SU-DHL-6 (cell line): ENCODE results near the gene LASP1NB.

Source experiments
- H2AFZ ChIP-seq: fragments of 200-600 bp; sonication (generic); 2 replicates; pipeline ENCODE4 v1.6.1; 2014; ENCODE audit warnings: low read depth, mild to moderate bottlenecking, moderate library complexity, mixed read lengths, antibody characterized with exemption, low read length; ENCODE audit not compliant: severe bottlenecking
- H3F3A ChIP-seq: fragments of 200-600 bp; shearing (Covaris generic); 2 replicates; pipeline ENCODE4 v1.6.0; 2016; ENCODE audit warnings: antibody characterized with exemption, mild to moderate bottlenecking; ENCODE audit not compliant: insufficient read depth
- H3K27ac ChIP-seq: fragments of 200-600 bp; sonication (generic); 2 replicates; pipeline ENCODE4 v1.5.1; 2016; ENCODE audit warnings: low read depth, mild to moderate bottlenecking, low read length, moderate library complexity, mixed read lengths
- H3K27me3 ChIP-seq: fragments of 200-600 bp; sonication (generic), shearing (Covaris generic); 2 replicates; pipeline ENCODE4 v1.6.0; 2014; ENCODE audit warnings: mild to moderate bottlenecking, low read length
- H3K36me3 ChIP-seq: fragments of 200-600 bp; sonication (generic); 2 replicates; pipeline ENCODE4 v1.6.1; 2014; ENCODE audit warnings: mild to moderate bottlenecking, low read length, mixed read lengths
- H3K4me2 ChIP-seq: fragments of 300-600, 200-600 bp; shearing (Covaris generic), sonication (generic); 2 replicates; pipeline ENCODE4 v1.6.0; 2014; ENCODE audit warnings: low read length, low read depth, mild to moderate bottlenecking; ENCODE audit not compliant: poor library complexity, severe bottlenecking
- H3K4me3 ChIP-seq: fragments of 200-600 bp; sonication (generic); 2 replicates; pipeline ENCODE4 v1.5.1; 2014; ENCODE audit warnings: antibody characterized with exemption, low read length, mild to moderate bottlenecking, mixed read lengths; ENCODE audit not compliant: insufficient read depth, poor library complexity, severe bottlenecking
- H3K79me2 ChIP-seq: fragments of 200-600 bp; sonication (generic); 2 replicates; pipeline ENCODE4 v1.6.1; 2014; ENCODE audit warnings: mild to moderate bottlenecking, low read length, moderate library complexity; ENCODE audit not compliant: insufficient read depth
- H3K9ac ChIP-seq: fragments of 200-600 bp; sonication (generic); 2 replicates; pipeline ENCODE4 v1.7.0; 2014; ENCODE audit warnings: mild to moderate bottlenecking, low read length
- H3K9me2 ChIP-seq: fragments of 200-600 bp; sonication (generic); replicated peaks from 2 replicates; pipeline ENCODE4 v1.6.1; 2014; ENCODE audit warnings: low read length; ENCODE audit not compliant: insufficient read depth
- H3K9me3 ChIP-seq: fragments of 200-600 bp; sonication (generic); 2 replicates; pipeline ENCODE4 v1.6.1; 2014; ENCODE audit warnings: low read length, mixed read lengths; ENCODE audit not compliant: insufficient read depth
- H4K20me1 ChIP-seq: fragments of 200-600 bp; sonication (generic); 2 replicates; pipeline ENCODE4 v1.6.1; 2014; ENCODE audit warnings: low read depth, mild to moderate bottlenecking, antibody characterized with exemption, low read length, moderate library complexity, mixed read lengths
- EZH2phosphoT487 ChIP-seq: fragments of 200-600 bp; sonication (generic), shearing (Covaris generic); conservative IDR thresholded peaks from 2 replicates; pipeline ENCODE4 v1.6.1; 2018; ENCODE audit warnings: mild to moderate bottlenecking, antibody characterized with exemption, low read length, moderate library complexity, mixed read lengths
- TF ChIP-seq, protein P1 (sequence below): fragments of 200-600 bp; sonication (generic); IDR thresholded peaks from one replicate; pipeline ENCODE4 v1.5.1; 2017; ENCODE audit warnings: antibody characterized with exemption, mild to moderate bottlenecking, low read length, moderate library complexity; ENCODE audit not compliant: insufficient read depth, poor library complexity, severe bottlenecking

Gene LASP1NB

DNA sequence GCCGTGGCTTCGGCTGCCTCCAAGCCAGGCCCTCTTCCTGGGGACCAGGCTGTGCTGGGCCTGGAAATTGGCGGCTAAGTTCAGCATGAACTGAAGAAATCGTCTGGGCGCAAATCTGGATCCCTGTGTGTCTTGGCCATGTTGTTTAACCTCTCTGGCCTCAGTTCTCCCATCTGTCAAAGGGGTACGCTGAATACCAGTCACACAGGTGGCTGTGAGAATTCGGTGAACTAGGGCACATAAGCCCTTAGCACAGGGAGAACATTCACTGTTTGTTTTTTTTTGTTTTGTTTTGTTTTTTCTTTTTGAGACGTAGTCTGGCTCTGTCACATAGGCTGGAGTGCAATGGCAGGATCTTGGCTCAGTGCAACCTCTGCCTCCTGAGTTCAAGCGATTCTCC lies 36.6 kb upstream of the LASP1NB start:
- no peaks in the 10 kb centered on the region for H3K9me2 ChIP-seq
- H3K9ac ChIP-seq: no peak overlapping the region
- no peak overlapping the region for H3K4me2 ChIP-seq
- H3K27ac ChIP-seq: no peak overlapping the region
- TF ChIP-seq EZH2phosphoT487: no peak
- TF ChIP-seq, protein P1, sequence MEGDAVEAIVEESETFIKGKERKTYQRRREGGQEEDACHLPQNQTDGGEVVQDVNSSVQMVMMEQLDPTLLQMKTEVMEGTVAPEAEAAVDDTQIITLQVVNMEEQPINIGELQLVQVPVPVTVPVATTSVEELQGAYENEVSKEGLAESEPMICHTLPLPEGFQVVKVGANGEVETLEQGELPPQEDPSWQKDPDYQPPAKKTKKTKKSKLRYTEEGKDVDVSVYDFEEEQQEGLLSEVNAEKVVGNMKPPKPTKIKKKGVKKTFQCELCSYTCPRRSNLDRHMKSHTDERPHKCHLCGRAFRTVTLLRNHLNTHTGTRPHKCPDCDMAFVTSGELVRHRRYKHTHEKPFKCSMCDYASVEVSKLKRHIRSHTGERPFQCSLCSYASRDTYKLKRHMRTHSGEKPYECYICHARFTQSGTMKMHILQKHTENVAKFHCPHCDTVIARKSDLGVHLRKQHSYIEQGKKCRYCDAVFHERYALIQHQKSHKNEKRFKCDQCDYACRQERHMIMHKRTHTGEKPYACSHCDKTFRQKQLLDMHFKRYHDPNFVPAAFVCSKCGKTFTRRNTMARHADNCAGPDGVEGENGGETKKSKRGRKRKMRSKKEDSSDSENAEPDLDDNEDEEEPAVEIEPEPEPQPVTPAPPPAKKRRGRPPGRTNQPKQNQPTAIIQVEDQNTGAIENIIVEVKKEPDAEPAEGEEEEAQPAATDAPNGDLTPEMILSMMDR: no peak
- H3K79me2 ChIP-seq: peaks cover 36% of the 10 kb centered on the region
- H3K4me3 ChIP-seq: no peak overlapping the region
- H2AFZ ChIP-seq: no peak overlapping the region
- no peaks in the 10 kb centered on the region for H3K9me3 ChIP-seq
- no peaks in the 10 kb centered on the region for H3K36me3 ChIP-seq
- no peaks in the 10 kb centered on the region for H4K20me1 ChIP-seq
- no peaks in the 10 kb centered on the region for H3K27me3 ChIP-seq
- H3F3A ChIP-seq: no peaks in the 10 kb centered on the region

DNA sequence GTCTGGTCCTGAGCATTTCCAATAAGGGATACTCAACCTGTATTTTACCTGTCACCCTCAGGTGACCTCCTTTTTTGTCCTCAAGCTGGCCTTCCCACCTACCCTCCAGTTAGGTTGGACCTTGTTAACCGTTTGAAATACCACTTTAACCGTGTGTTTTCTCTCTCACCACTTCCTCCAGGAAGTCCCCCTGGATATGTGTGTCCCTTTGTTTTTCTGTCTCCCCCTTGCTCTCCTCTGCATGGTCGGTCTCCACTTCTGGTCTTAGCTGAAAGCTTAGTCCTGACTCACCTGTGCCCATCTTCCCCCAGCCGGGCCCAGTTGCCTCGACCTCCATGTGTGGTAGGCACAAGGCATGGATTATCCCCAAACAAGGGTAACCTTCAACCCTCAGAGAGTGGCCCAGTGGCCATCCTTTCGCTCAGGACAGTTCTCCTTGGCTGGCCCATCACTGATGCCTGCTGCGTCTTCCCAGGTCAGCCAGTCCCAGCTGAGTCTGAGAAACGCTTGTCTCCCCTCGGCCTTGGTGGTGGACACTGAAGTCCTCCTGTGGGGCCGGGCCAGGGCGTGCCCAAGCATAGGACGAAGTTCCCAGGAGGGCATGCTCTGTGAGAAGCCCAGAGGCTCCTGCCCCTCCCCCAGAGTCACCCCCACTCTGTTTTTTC lies 35.5 kb upstream of the LASP1NB start:
- no peaks in the 10 kb centered on the region for H3K36me3 ChIP-seq
- no peaks in the 10 kb centered on the region for H4K20me1 ChIP-seq
- no peaks in the 10 kb centered on the region for H3K9me2 ChIP-seq
- H3F3A ChIP-seq: no peaks in the 10 kb centered on the region
- H3K4me3 ChIP-seq: no peak overlapping the region
- no peak overlapping the region for H3K9ac ChIP-seq
- no peak overlapping the region for H3K27ac ChIP-seq
- no peak overlapping the region for H3K4me2 ChIP-seq
- H3K9me3 ChIP-seq: no peaks in the 10 kb centered on the region
- TF ChIP-seq EZH2phosphoT487: no peak
- TF ChIP-seq, protein P1: no peak
- H3K27me3 ChIP-seq: no peaks in the 10 kb centered on the region
- no peak overlapping the region for H2AFZ ChIP-seq
- peaks cover 27% of the 10 kb centered on the region; the same call in 1 of the 2 replicates for H3K79me2 ChIP-seq

DNA sequence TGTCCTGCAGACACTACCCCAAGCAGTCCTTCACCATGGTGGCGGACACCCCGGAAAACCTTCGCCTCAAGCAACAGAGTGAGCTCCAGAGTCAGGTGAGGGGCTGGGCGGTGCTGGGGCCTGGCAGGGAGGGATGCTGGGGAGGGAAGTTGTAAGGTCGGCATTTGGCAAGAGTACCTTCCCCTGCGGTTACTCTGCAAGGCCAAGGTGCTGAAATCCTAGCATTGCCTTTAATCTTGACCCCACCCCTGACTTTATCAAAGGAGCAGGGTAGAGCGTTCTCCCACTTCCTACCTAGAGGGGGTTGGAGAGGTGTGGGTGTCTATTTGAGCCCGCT lies 35.0 kb upstream of the LASP1NB start:
- H4K20me1 ChIP-seq: no peaks in the 10 kb centered on the region

More for the DNA sequence above, 35.0 kb upstream of the LASP1NB start:
- TF ChIP-seq EZH2phosphoT487: no peak
- TF ChIP-seq, protein P1: no peak
- Histone ChIP-seq H3K27me3 (no peaks in the 10 kb centered on the region), H3K4me3 (no peak overlapping the region), H3K79me2 (peaks cover 22% of the 10 kb centered on the region; the same call in 1 of the 2 replicates), H3K9me3 (no peaks in the 10 kb centered on the region), H3F3A (no peaks in the 10 kb centered on the region), H2AFZ (no peak overlapping the region), H3K9me2 (no peaks in the 10 kb centered on the region), H3K27ac (no peak overlapping the region), H3K36me3 (no peaks in the 10 kb centered on the region), H3K4me2 (no peak overlapping the region), H3K9ac (no peak overlapping the region)
